Measurements from ENCODE around the gene PALLD.

PALLD gene

DNA sequence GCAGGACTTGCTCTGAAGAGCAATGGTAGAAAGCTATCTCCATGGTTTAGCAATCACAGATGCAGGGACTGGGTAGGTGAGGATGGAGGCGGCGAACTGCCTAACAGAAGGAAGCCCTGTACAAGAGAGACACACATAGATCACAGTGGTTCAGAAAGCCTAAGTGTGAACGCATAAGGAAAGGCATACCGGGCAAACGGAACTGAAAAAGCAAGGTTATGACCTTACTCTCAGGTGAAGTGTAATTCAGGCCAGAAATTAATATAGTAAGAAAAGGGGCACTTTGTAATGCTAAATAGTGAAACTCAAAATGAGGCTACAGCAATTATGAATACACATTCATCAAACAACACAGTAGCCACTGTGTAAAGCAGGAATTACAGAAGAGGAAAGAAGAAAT, 126.6 kb downstream of the PALLD start:
- DNase-seq (ENCODE audit: low read depth), result no peak

- DNase-seq (ENCODE audit: low read depth), result no peak
Measured at GRCh38 chr4:168628251-168628650, 131.4 kb downstream of the PALLD start.

DNA sequence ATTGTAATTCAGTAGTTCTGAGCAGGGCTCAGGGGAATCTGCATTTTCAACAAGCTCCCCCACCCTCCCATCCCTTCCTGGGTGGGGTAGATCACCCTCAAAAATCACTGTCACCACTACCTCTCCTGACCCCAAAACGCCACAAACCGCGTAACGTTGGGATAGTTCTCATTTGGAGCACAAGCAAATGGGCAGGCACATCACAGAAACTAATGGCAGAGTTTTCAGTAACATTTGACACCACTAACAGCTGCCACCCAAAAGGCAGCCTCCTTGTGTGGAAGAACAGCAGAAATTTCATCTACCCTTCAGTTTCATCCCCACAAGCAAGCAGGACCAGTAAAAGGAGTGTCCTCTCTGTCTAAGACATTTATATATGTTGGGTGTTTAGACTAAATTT, 132.7 kb downstream of the PALLD start:
- no peak for DNase-seq (ENCODE audit: low read depth)

GRCh38 chr4:168630445-168631187, 133.8 kb downstream of the PALLD start:
- no peak for DNase-seq (ENCODE audit: low read depth)

GRCh38 chr4:168631241-168632162, 134.7 kb downstream of the PALLD start:
- DNase-seq (ENCODE audit: low read depth), result no peak

DNA sequence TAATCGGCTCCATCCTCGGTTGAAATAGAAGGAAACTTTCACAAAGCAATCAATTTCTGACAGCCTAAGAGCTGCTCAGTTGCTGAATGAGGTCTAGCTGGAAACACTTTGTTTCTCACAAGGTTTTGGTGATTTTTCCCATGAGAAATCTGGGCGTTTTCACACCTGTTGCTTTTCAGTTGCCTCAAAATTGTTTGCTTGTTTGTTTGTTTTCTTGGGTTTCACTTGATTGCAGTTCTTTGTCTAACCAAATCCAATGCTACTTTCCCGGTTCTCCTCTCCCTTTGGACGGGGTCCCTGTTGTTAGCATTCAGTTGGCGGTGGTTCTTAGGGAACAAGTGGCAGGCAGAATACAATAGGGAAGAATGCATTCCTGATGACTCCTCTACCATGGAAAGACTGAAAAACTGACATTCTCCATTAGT, 135.5 kb downstream of the PALLD start:
- no peak for DNase-seq (ENCODE audit: low read depth)

DNA sequence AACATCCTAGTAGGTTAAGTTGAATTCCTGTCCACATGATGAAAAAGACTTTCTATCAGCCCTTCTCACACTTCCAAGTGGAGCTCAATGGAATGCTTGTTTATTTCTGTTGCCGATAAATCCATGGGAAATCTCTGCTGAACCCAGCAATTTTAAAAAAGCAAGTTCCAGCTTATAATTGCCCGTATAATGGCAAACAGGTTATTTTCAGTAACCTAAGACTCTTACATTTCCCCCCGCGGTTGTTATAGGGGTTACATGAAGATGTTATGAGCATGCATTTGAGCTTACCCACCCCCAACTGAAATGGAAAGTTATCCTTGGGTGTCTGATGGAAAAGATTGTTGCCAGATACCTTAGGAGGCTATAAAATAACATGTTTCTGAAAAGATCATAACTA, 136.2 kb downstream of the PALLD start:
- DNase-seq (ENCODE audit: low read depth), result no peak

DNA sequence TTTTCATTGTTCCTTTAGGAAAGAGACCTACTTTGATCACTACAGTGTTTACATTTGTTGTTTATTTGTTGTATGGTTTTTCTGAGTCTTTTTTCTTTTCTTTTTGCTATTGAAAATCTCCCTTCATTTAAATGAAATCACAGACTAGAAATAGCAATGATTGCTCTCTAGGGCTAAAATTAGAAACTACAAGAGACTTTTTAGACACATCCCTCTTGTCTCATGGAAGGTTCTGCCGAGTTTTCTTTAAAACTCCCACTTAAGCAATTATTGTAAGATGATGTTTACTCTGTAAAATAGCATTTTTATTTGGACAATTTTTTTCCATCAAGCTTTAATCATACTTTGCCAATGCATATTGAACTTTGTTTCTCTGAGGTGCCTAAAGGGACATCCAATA, 136.6 kb downstream of the PALLD start:
- no peak for DNase-seq (ENCODE audit: low read depth)

DNA sequence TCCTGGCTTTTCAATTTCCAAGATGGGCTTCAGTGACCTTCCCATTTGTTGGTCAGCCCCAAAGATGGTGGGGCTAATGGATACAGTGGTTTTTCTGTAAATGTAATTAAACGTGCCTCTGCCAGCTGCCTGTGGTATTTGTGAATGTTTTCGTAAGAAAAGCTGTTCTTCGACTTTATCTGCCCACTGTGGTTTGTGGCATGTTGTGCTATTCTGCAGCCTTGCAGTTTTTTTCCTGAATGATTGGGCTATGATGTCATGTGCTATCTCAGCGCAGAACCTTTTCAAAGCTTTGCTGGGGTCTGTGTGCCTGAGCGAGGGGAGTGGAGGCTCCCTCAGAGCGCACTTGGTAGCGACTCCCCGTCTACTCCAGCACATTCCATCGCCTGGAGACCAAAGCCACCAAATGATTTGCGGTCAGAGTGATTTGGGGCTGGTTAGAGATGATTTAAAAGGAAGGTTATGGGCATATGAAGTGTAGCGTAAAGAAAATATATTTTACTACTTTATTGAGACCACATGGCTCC, 137.5 kb downstream of the PALLD start:
- no peak for DNase-seq (ENCODE audit: low read depth)

- no peak for DNase-seq (ENCODE audit: low read depth)
Measured at GRCh38 chr4:168636040-168636439, 139.2 kb downstream of the PALLD start.

- DNase-seq (ENCODE audit: low read depth), result no peak
Measured at GRCh38 chr4:168636506-168637196, 139.8 kb downstream of the PALLD start.

DNA sequence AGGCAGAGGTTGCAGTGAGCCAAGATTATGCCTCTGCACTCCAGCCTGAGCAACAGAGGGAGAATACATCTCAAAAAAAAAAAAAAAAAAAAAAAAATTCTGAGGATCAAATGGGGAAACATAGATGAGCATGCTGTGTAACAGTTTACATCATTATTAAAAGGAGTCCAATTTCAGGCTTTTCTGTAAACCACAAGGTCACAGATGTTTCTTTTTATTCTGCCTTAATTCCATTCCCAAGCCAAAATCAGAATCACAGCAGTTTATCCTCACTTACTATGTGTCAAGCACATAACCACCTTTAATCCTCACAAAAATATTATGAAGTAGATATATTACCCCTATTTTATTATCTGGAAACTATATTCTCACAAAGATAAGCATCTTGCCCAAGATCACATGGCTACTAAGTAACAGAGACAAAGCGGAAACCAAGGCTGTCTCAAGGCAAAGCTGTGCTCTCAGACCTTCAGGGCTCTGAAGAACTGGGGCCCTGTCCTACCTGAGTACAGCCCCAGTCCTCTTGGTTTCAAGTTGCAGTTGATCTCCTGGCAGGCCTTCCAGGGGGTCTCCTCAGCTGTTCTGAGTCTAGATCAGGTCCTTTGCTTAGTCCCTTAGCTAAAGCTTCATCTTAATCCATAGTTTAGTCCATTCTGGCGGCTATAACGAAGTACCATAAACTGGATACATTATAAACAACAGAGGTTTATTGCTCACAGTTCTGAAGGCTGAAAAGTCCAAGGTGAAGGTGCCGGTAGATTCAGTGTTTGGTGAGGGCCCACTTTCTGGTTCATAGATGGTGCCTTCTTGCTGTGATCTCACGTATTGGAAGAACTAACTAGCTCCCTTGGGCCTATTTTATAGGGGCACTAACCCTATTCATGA, 141.3 kb downstream of the PALLD start:
- no peak for DNase-seq (ENCODE audit: low read depth)

DNA sequence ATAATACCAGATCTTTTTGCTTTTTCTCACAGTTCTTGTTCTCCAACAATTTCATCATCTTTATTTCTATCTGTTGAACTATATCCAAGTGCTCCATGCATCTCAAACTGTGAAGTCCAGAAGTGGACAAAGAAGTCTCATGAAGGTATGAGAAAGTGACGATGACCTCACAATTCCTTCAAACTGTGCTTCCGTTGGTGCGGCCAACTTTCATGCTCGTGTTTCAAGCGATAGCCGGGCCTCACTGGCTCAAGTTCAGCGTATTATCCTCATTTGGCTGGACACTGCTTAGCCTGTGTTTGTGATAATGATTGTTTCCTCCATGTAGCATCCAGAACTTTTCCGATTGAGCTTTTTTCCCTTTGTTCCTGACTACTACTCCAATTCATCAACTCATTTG, 143.1 kb downstream of the PALLD start:
- DNase-seq (ENCODE audit: low read depth), result no peak

- DNase-seq (ENCODE audit: low read depth), result no peak
Measured at GRCh38 chr4:168641811-168642140, 144.9 kb downstream of the PALLD start.

- DNase-seq (ENCODE audit: low read depth), result no peak
Measured at GRCh38 chr4:168642591-168642990, 145.7 kb downstream of the PALLD start.

DNA sequence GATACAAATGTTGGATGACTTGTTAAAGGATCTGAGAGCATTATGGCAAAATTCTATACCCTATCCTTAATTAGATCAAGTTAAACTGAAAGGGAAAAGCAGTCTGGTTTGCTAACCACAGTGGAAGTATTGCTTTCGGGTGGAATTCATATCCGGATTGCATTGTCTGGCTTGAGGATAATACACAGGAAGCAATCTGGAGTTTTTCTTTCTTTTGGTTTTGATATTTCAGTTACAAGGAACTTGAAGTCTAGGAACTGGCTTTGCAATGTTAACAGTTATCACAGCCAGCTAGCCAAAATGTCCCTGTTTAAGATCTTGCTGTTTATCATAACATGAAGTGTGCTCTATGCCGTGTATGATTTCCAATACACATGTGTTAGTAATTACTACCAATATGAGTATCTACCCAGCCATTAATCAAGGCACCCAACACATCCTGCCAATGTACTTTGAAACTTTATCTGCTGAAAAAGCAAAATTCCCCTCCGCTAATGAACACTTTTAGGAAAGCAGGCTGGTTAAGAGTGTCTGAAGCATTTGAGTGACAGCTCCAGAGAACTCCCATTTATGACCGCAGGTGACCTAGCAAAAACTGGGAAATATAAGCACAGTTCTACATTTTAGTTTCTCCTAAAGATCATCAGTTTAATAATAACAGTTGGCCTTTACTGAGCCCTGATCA, 146.4 kb downstream of the PALLD start:
- DNase-seq (ENCODE audit: low read depth), result no peak

- no peak for DNase-seq (ENCODE audit: low read depth)
Measured at GRCh38 chr4:168643796-168644159, 146.9 kb downstream of the PALLD start.

- no peak for DNase-seq (ENCODE audit: low read depth)
Measured at GRCh38 chr4:168646001-168646768, 149.3 kb downstream of the PALLD start.

GRCh38 chr4:168647646-168648375, 151.0 kb downstream of the PALLD start:
- DNase-seq (ENCODE audit: low read depth), result no peak

GRCh38 chr4:168648494-168648893, 151.6 kb downstream of the PALLD start:
- no peak for DNase-seq (ENCODE audit: low read depth)

Data from stimulated activated CD8-positive, alpha-beta memory T cell treated with anti-CD3 and anti-CD28 coated beads, Interleukin-4, amount 100 ng/mL, for 24 hours (primary cell).